Neutrophil (primary cell): Measurements from ENCODE around the gene GAK.
"Not testable (repeated sequence)": the region's sequence is repeated elsewhere in the genome, so short reads cannot be mapped to it uniquely, and the experiment has no call there.

Experiments used
- H3K27ac ChIP-seq: fragments of 200-600 bp; sonication (generic); 2 replicates; pipeline ENCODE4 v1.5.1; 2016; ENCODE audit warnings: mild to moderate bottlenecking, moderate library complexity
- H3K27me3 ChIP-seq: fragments of 200-600 bp; sonication (generic); 2 replicates; pipeline ENCODE4 v1.6.0; 2016; ENCODE audit warnings: mild to moderate bottlenecking
- H3K36me3 ChIP-seq: fragments of 200-600 bp; sonication (generic); 2 replicates; pipeline ENCODE4 v1.5.1; 2017
- H3K4me1 ChIP-seq, 2 experiments: fragments of 200-600 bp in 1 of 2; sonication (generic) in 1 of 2; 1 replicate in 1 of 2; 2 replicates in 1 of 2; pipeline versions ENCODE4 v1.5.1 to v1.6.1; 2013 to 2016; ENCODE audit warnings: low read depth in 1 of 2, low read length in 1 of 2, mild to moderate bottlenecking in 1 of 2, moderate library complexity in 1 of 2; ENCODE audit not compliant: control insufficient read depth in 1 of 2, insufficient read depth in 1 of 2
- H3K4me3 ChIP-seq, 2 experiments: fragments of 200-600 bp in 1 of 2; sonication (generic) in 1 of 2; 1 replicate in 1 of 2; 2 replicates in 1 of 2; pipeline ENCODE4 v1.5.1; 2013 to 2016; ENCODE audit warnings: low read depth in 1 of 2, low read length in 1 of 2, mild to moderate bottlenecking in 1 of 2, moderate library complexity in 1 of 2
- H3K9me3 ChIP-seq: fragments of 200-600 bp; sonication (generic); 2 replicates; pipeline ENCODE4 v1.5.1; 2016
- CTCF ChIP-seq: fragments of 200-600 bp; sonication (generic); IDR thresholded peaks from 2 replicates; pipeline ENCODE4 v1.5.1; 2016; ENCODE audit warnings: antibody characterized with exemption

GAK gene

GRCh38 chr4:815464-816146 lies 116.5 kb downstream of the GAK start:
- Histone ChIP-seq H3K9me3 (no peaks in the 10 kb centered on the region), H3K4me3 (no peak overlapping the region), H3K27me3 (peaks cover 93% of the 10 kb centered on the region), H3K27ac (no peak overlapping the region), H3K4me1 (no peaks in the 10 kb centered on the region), H3K36me3 (no peaks in the 10 kb centered on the region)
- TF ChIP-seq CTCF = no peak

- Histone ChIP-seq H3K4me3 (no peak overlapping the region), H3K36me3 (no peaks in the 10 kb centered on the region)
- no peak for TF ChIP-seq CTCF
These were observed 117.7 kb downstream of the GAK start for GRCh38 chr4:814312-814850.

GRCh38 chr4:813900-814299 lies 118.2 kb downstream of the GAK start:
- Histone ChIP-seq H3K9me3 (no peaks in the 10 kb centered on the region), H3K36me3 (no peaks in the 10 kb centered on the region), H3K27me3 (peaks cover 78% of the 10 kb centered on the region), H3K4me3 (no peak overlapping the region), H3K27ac (no peak overlapping the region), H3K4me1 (no peaks in the 10 kb centered on the region)
- TF ChIP-seq CTCF = no peak

More at GRCh38 chr4:814312-814850, 117.7 kb downstream of the GAK start:
- Histone ChIP-seq H3K4me1 (no peaks in the 10 kb centered on the region), H3K9me3 (no peaks in the 10 kb centered on the region), H3K27me3 (peaks cover 81% of the 10 kb centered on the region), H3K27ac (no peak overlapping the region)

GRCh38 chr4:808860-809570 lies 123.1 kb downstream of the GAK start:
- Histone ChIP-seq H3K9me3 (no peaks in the 10 kb centered on the region), H3K27ac (no peak overlapping the region), H3K27me3 (peaks cover 78% of the 10 kb centered on the region), H3K4me3 (no peak overlapping the region), H3K36me3 (no peaks in the 10 kb centered on the region), H3K4me1 (no peaks in the 10 kb centered on the region)
- TF ChIP-seq CTCF = no peak

- no peak overlapping the region for H3K27ac ChIP-seq
- no peak overlapping the region for H3K4me3 ChIP-seq
- H3K27me3 ChIP-seq = peaks cover 65% of the 10 kb centered on the region
- TF ChIP-seq CTCF = no peak
- no peaks in the 10 kb centered on the region for H3K36me3 ChIP-seq
- H3K4me1 ChIP-seq = no peaks in the 10 kb centered on the region
- H3K9me3 ChIP-seq = no peaks in the 10 kb centered on the region
These were observed 124.3 kb downstream of the GAK start for GRCh38 chr4:807792-808191.

GRCh38 chr4:806979-807378 lies 125.1 kb downstream of the GAK start:
- not testable (repeated sequence) for H3K9me3 ChIP-seq, H3K4me1 ChIP-seq, H3K4me3 ChIP-seq, H3K27ac ChIP-seq, H3K36me3 ChIP-seq
- H3K27me3 ChIP-seq = peaks cover 64% of the 10 kb centered on the region
